Testis (tissue), 3 donors: ENCODE measurements around the gene LRRC3. TPM values are rescaled to one million over a fixed set of nuclear protein-coding genes. Genes with fewer than 3 reads are reported as not detected.

Experiments
- DNase-seq: peaks from one replicate; pipeline ENCODE4 v3.0.0-alpha.2; 2019
- H3K27ac ChIP-seq, 2 donors: fragments of 200-600 bp; sonication (generic); one replicate each; pipeline ENCODE4 v1.5.1; 2019
- H3K27me3 ChIP-seq: fragments of 200-600 bp; sonication (generic); one replicate; pipeline ENCODE4 v1.5.1; 2019
- H3K36me3 ChIP-seq: fragments of 200-600 bp; sonication (generic); one replicate; pipeline ENCODE4 v1.5.1; 2017; ENCODE audit warnings: low read depth; ENCODE audit errors: missing control alignments
- H3K4me1 ChIP-seq: fragments of 200-600 bp; sonication (generic); one replicate; pipeline ENCODE4 v1.5.1; 2019
- H3K4me3 ChIP-seq, 2 donors: fragments of 200-600 bp; sonication (generic); one replicate each; pipeline ENCODE4 v1.5.1; 2017 to 2019
- H3K9me3 ChIP-seq: fragments of 200-600 bp; sonication (generic); one replicate; pipeline ENCODE4 v1.5.1; 2017
- CTCF ChIP-seq, 3 experiments: fragments of 450-650 bp in 2 of 3; fragments of 200-600 bp in 1 of 3; sonication (generic) in 1 of 3; IDR thresholded peaks; one replicate each; pipeline ENCODE4 v1.5.1; 2016 to 2019; ENCODE audit warnings: antibody characterized with exemption in 3 of 3, mild to moderate bottlenecking in 2 of 3, moderate library complexity in 1 of 3
- POLR2A ChIP-seq: fragments of 450-650 bp; IDR thresholded peaks from one replicate; pipeline ENCODE4 v1.6.1; 2017; ENCODE audit warnings: antibody characterized with exemption, mild to moderate bottlenecking, moderate library complexity
- WGBS, 2 donors: methylation state at CpG; one replicate each; pipeline ENCODE4 v1.1.5; 2018; 5-methylcytosine and 5-hydroxymethylcytosine counted together
- intact Hi-C: fragments of 100-400 bp; cut with DNase I; formaldehyde crosslinking; loops from one replicate; pipeline ENCODE4 v1.15.1; 2023; ENCODE audit warnings: low total_unique reads
- polyA plus RNA-seq: library from polyadenylated mRNA; stranded (reverse); fragments of 350-450 nt; fragmentation: Illumina TruSeq; extraction: RNeasy Lipid Tissue Mini Kit (QIAGEN cat#74804); gene quantifications from one replicate; pipeline ENCODE4 v1.2.3, GENCODE V29; 2014; ENCODE audit warnings: low read depth, low replicate concordance; ENCODE audit not compliant: insufficient read depth
- total RNA-seq, 2 donors: library from RNA; depleted of rRNA; stranded (reverse); fragments of >200 nt; gene quantifications; one replicate each; pipeline ENCODE4 v1.2.3, GENCODE V29; 2016

Gene LRRC3
- total and polyA plus RNA-seq, 3 donors from 2014 or later: 4.9 to 11.8 (median 8.3) TPM

- 87 to 89% methylated on average over 22 to 29 of the region's 33 CpGs for WGBS, 2 donors
- Histone ChIP-seq H3K36me3 (no peaks in the 10 kb centered on the region), H3K4me3 (no peak overlapping the region), H3K27me3 (no peaks in the 10 kb centered on the region), H3K4me1 (no peaks in the 10 kb centered on the region), H3K9me3 (no peaks in the 10 kb centered on the region), H3K27ac (no peak overlapping the region)
- no peak for DNase-seq
- intact Hi-C loops: no loop called here
- no peak for TF ChIP-seq CTCF (IDR thresholded peaks at IDR 0.05)
- TF ChIP-seq POLR2A: no peak
Observed at GRCh38 chr21:44440241-44441040, 14.9 kb upstream of the LRRC3 start.

DNA sequence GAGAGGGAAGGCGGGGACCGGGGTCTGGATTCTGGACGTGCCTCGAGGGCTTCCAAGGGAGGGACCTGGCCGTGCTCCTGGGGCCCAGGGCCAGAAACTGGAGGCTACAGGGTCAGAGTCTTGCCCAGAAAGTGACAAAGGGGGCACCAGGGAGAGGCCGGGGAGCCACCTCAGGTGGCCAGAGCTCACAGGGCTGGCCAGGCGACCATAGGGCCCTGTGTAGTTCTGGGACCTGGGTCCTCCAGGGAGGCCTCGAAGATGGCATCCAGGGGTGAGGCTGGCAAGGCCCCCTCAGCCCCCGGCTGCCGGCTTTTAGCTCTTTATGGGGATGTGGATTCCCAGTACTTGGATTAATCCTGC is 14.3 kb upstream of the LRRC3 start:
- TF ChIP-seq CTCF (IDR thresholded peaks at IDR 0.05) (no peak), POLR2A (no peak)
- H3K9me3 ChIP-seq: no peaks in the 10 kb centered on the region
- DNase-seq: no peak
- no peak overlapping the region for H3K27ac ChIP-seq
- intact Hi-C loops: no loop called here
- no peaks in the 10 kb centered on the region for H3K4me1 ChIP-seq
- 83 to 90% methylated on average over 1 to 10 of the region's 10 CpGs for WGBS, 2 donors
- H3K27me3 ChIP-seq: no peaks in the 10 kb centered on the region
- no peak overlapping the region for H3K4me3 ChIP-seq
- H3K36me3 ChIP-seq: no peaks in the 10 kb centered on the region

DNA sequence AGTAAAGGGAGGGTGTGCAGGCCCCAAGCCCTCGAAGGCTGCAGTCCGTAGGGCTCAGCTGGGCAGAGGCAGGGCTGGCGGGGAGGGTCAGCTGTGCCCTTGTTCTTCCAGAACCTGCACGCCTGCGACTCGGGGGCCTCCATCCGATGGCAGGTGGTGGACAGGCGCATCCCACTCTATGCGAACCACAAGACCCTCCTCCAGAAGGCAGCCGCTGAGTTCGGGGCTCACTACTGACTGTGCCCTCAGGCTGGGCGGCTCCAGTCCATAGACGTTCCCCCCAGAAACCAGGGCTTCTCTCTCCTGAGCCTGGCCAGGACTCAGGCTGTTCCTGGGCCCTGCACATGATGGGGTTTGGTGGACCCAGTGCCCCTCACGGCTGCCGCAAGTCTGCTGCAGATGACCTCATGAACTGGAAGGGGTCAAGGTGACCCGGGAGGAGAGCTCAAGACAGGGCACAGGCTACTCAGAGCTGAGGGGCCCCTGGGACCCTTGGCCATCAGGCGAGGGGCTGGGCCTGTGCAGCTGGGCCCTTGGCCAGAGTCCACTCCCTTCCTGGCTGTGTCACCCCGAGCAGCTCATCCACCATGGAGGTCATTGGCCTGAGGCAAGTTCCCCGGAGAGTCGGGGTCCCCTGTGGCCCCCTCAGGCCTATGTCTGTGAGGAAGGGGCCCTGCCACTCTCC is 13.6 kb upstream of the LRRC3 start:
- intact Hi-C loops: no loop called here
- Histone ChIP-seq H3K9me3 (no peaks in the 10 kb centered on the region), H3K4me3 (no peak overlapping the region), H3K27ac (no peak overlapping the region), H3K36me3 (no peaks in the 10 kb centered on the region), H3K27me3 (no peaks in the 10 kb centered on the region), H3K4me1 (no peaks in the 10 kb centered on the region)
- no peak for DNase-seq
- no peak for TF ChIP-seq CTCF (IDR thresholded peaks at IDR 0.05)
- TF ChIP-seq POLR2A: no peak
- WGBS, 2 donors: 86 to 90% methylated on average over 9 to 20 of the region's 20 CpGs

- no peaks in the 10 kb centered on the region for H3K36me3 ChIP-seq
- H3K27me3 ChIP-seq: no peaks in the 10 kb centered on the region
- no peak for DNase-seq
- intact Hi-C loops: no loop called here
- WGBS, 2 donors: 76 to 83% methylated on average over 13 to 19 of the region's 19 CpGs
- no peak overlapping the region for H3K27ac ChIP-seq
- no peak for TF ChIP-seq POLR2A
- TF ChIP-seq CTCF (IDR thresholded peaks at IDR 0.05): no peak
- no peak overlapping the region for H3K4me3 ChIP-seq
- H3K9me3 ChIP-seq: no peaks in the 10 kb centered on the region
- no peaks in the 10 kb centered on the region for H3K4me1 ChIP-seq
Observed at GRCh38 chr21:44442266-44443125, 12.8 kb upstream of the LRRC3 start.
